ENCODE measurements around the gene FOXF2. TPM values are rescaled to one million over a fixed set of nuclear protein-coding genes. Genes with fewer than 3 reads are reported as not detected.
A peak's percentile ranks its signal among the peaks of the same experiment; 100 is the strongest.

The FOXF2 gene
- total RNA-seq, 2 donors from 2014 or later: 0.55 TPM; not detected in 1

GRCh38 chr6:1390946-1391799 is 1.8 kb downstream of the FOXF2 start:
- no peak for TF ChIP-seq CTCF (IDR thresholded peaks at IDR 0.05)
- Histone ChIP-seq H3K36me3 (no peaks in the 10 kb centered on the region), H3K27me3 (peaks cover 46 to 61% of the 10 kb centered on the region in 2 donors), H3K9me3 (no peaks in the 10 kb centered on the region), H3K27ac (no peak overlapping the region), H3K4me3 (no peak overlapping the region), H3K4me1 (peaks cover 0 to 44% of the 10 kb centered on the region in 2 donors)
- DNase-seq (ENCODE audit: low spot score): no peak

GRCh38 chr6:1391800-1392309 is 2.5 kb downstream of the FOXF2 start:
- no peaks in the 10 kb centered on the region for H3K9me3 ChIP-seq
- TF ChIP-seq CTCF (IDR thresholded peaks at IDR 0.05): no peak
- peaks cover 0 to 44% of the 10 kb centered on the region in 2 donors for H3K4me1 ChIP-seq
- H3K27ac ChIP-seq: no peak overlapping the region
- no peak overlapping the region for H3K4me3 ChIP-seq
- no peak for DNase-seq (ENCODE audit: low spot score)
- H3K36me3 ChIP-seq: no peaks in the 10 kb centered on the region
- H3K27me3 ChIP-seq: peaks cover 43 to 64% of the 10 kb centered on the region in 2 donors

- Histone ChIP-seq H3K4me1 (peaks cover 0 to 41% of the 10 kb centered on the region in 2 donors), H3K36me3 (no peaks in the 10 kb centered on the region), H3K4me3 (peak overlapping the region in 1 of 2 donors; percentile 33), H3K27me3 (peaks cover 40 to 58% of the 10 kb centered on the region in 2 donors), H3K27ac (no peak overlapping the region), H3K9me3 (no peaks in the 10 kb centered on the region)
- TF ChIP-seq CTCF (IDR thresholded peaks at IDR 0.05): no peak
- no peak for DNase-seq (ENCODE audit: low spot score)
These were observed 3.7 kb downstream of the FOXF2 start for GRCh38 chr6:1392813-1393640.

- no peaks in the 10 kb centered on the region for H3K9me3 ChIP-seq
- peaks cover 40 to 55% of the 10 kb centered on the region in 2 donors for H3K27me3 ChIP-seq
- H3K36me3 ChIP-seq: no peaks in the 10 kb centered on the region
- no peak for TF ChIP-seq CTCF (IDR thresholded peaks at IDR 0.05)
- DNase-seq (ENCODE audit: low spot score): no peak
- H3K4me3 ChIP-seq: peak overlapping the region in 1 of 2 donors; percentile 33
- peaks cover 0 to 34% of the 10 kb centered on the region in 2 donors for H3K4me1 ChIP-seq
- no peak overlapping the region for H3K27ac ChIP-seq
These were observed 4.4 kb downstream of the FOXF2 start for GRCh38 chr6:1393641-1394283.
